H9 (cell line): ENCODE measurements around the gene SH3PXD2B. TPM values are rescaled to one million over a fixed set of nuclear protein-coding genes. Genes with fewer than 3 reads are reported as not detected.

ENCODE experiments used
- DNase-seq: peaks from one replicate; pipeline ENCODE4 v3.0.0-alpha.2; 2017
- H2AFZ ChIP-seq: one replicate; pipeline ENCODE4 v1.6.1; 2013; ENCODE audit warnings: mild to moderate bottlenecking, low read length, control low read depth, moderate library complexity
- H2AK5ac ChIP-seq: 2 replicates; pipeline ENCODE4 v1.6.1; 2013; ENCODE audit warnings: low read length, control low read depth, mixed read lengths; ENCODE audit not compliant: insufficient read length
- H2BK120ac ChIP-seq: one replicate; pipeline ENCODE4 v1.6.1; 2013; ENCODE audit warnings: low read depth, mild to moderate bottlenecking, low read length, control low read depth, inconsistent platforms; ENCODE audit not compliant: poor library complexity, severe bottlenecking
- H2BK12ac ChIP-seq: 2 replicates; pipeline ENCODE4 v1.6.1; 2013; ENCODE audit warnings: low read length, control low read depth, mixed read lengths, low read depth; ENCODE audit not compliant: insufficient read length
- H2BK15ac ChIP-seq: 2 replicates; pipeline ENCODE4 v1.6.1; 2013; ENCODE audit warnings: low read depth, low read length, control low read depth
- H2BK20ac ChIP-seq: one replicate; pipeline ENCODE4 v1.6.1; 2013; ENCODE audit warnings: low read depth, mild to moderate bottlenecking, low read length, control low read depth, inconsistent platforms; ENCODE audit not compliant: poor library complexity, severe bottlenecking
- H2BK5ac ChIP-seq: 2 replicates; pipeline ENCODE4 v1.6.1; 2013; ENCODE audit warnings: low read length, control low read depth, mixed read lengths; ENCODE audit not compliant: insufficient read length
- H3K14ac ChIP-seq: 2 replicates; pipeline ENCODE4 v1.6.1; 2013; ENCODE audit warnings: low read length, control low read depth; ENCODE audit not compliant: insufficient read depth
- H3K18ac ChIP-seq: 2 replicates; pipeline ENCODE4 v1.6.1; 2013; ENCODE audit warnings: low read depth, mild to moderate bottlenecking, mixed read lengths, low read length, control low read depth; ENCODE audit not compliant: insufficient read length
- H3K23ac ChIP-seq: 2 replicates; pipeline ENCODE4 v1.6.1; 2013; ENCODE audit warnings: low read length, control low read depth, mixed read lengths, low read depth; ENCODE audit not compliant: insufficient read length
- H3K23me2 ChIP-seq: 2 replicates; pipeline ENCODE4 v1.6.1; 2013; ENCODE audit warnings: low read depth, mild to moderate bottlenecking, mixed read lengths, low read length, control low read depth; ENCODE audit not compliant: insufficient read length, poor library complexity, severe bottlenecking
- H3K27ac ChIP-seq: 2 replicates; pipeline ENCODE4 v1.5.1; 2013; ENCODE audit warnings: low read length, control low read depth, mixed read lengths, low read depth; ENCODE audit not compliant: insufficient read length
- H3K27me3 ChIP-seq: 2 replicates; pipeline ENCODE4 v1.6.1; 2013; ENCODE audit warnings: low read length, control low read depth, inconsistent platforms; ENCODE audit not compliant: insufficient read depth
- H3K4ac ChIP-seq: 2 replicates; pipeline ENCODE4 v1.6.1; 2013; ENCODE audit warnings: low read depth, mild to moderate bottlenecking, control low read depth, inconsistent platforms, low read length, moderate library complexity
- H3K4me1 ChIP-seq: 2 replicates; pipeline ENCODE4 v1.6.1; 2013; ENCODE audit warnings: low read length, control low read depth, inconsistent platforms; ENCODE audit not compliant: insufficient read depth
- H3K4me2 ChIP-seq: 2 replicates; pipeline ENCODE4 v1.6.1; 2013; ENCODE audit warnings: low read length, control low read depth, mixed read lengths; ENCODE audit not compliant: insufficient read length, insufficient read depth
- H3K56ac ChIP-seq: 2 replicates; pipeline ENCODE4 v1.6.1; 2013; ENCODE audit warnings: low read depth, mild to moderate bottlenecking, mixed read lengths, low read length, control low read depth; ENCODE audit not compliant: insufficient read length
- H3K79me1 ChIP-seq: 2 replicates; pipeline ENCODE4 v1.6.1; 2013; ENCODE audit warnings: low read depth, mild to moderate bottlenecking, moderate library complexity, low read length, control low read depth, inconsistent platforms; ENCODE audit not compliant: insufficient read depth, poor library complexity, severe bottlenecking
- H3K79me2 ChIP-seq: 2 replicates; pipeline ENCODE4 v1.6.1; 2013; ENCODE audit warnings: low read length, control low read depth, inconsistent platforms; ENCODE audit not compliant: insufficient read depth
- H3K9ac ChIP-seq: 2 replicates; pipeline ENCODE4 v1.6.1; 2013; ENCODE audit warnings: low read length, control low read depth, mixed read lengths; ENCODE audit not compliant: insufficient read length; ENCODE audit errors: extremely low read depth
- H3K9me3 ChIP-seq: one replicate; pipeline ENCODE4 v1.6.1; 2013; ENCODE audit warnings: low read depth, low read length, inconsistent platforms; ENCODE audit not compliant: control insufficient read depth
- H3T11ph ChIP-seq: one replicate; pipeline ENCODE4 v1.6.1; 2013; ENCODE audit warnings: mild to moderate bottlenecking, low read length, control low read depth, inconsistent platforms
- H4K20me1 ChIP-seq: one replicate; pipeline ENCODE4 v1.6.1; 2013; ENCODE audit not compliant: control insufficient read depth, insufficient read length, insufficient read depth
- H4K5ac ChIP-seq: 2 replicates; pipeline ENCODE4 v1.6.1; 2013; ENCODE audit warnings: low read depth, mild to moderate bottlenecking, mixed read lengths, low read length, control low read depth; ENCODE audit not compliant: insufficient read length
- H4K8ac ChIP-seq: replicated peaks from 2 replicates; pipeline ENCODE4 v1.6.1; 2013; ENCODE audit warnings: low read length, control low read depth, mixed read lengths, low read depth; ENCODE audit not compliant: insufficient read length
- H4K91ac ChIP-seq: 2 replicates; pipeline ENCODE4 v1.6.1; 2013; ENCODE audit warnings: low read depth, mild to moderate bottlenecking, moderate library complexity, mixed read lengths, low read length, control low read depth; ENCODE audit not compliant: insufficient read length
- H3K27ac Mint-ChIP-seq, 3 experiments: 2 replicates in 2 of 3; 3 replicates in 1 of 3; pipeline ENCODE4 v1.8.0; 2020 to 2021; ENCODE audit warnings: mixed read lengths in 3 of 3, mild to moderate bottlenecking in 1 of 3, moderate library complexity in 1 of 3
- H3K27me3 Mint-ChIP-seq: 2 replicates; pipeline ENCODE4 v1.8.0; 2021; ENCODE audit warnings: low read depth, mild to moderate bottlenecking, moderate library complexity, mixed read lengths
- H3K36me3 Mint-ChIP-seq, 3 experiments: 2 replicates in 2 of 3; 3 replicates in 1 of 3; pipeline ENCODE4 v1.8.0; 2020 to 2021; ENCODE audit warnings: low read depth in 3 of 3, mixed read lengths in 3 of 3; ENCODE audit not compliant: insufficient read depth in 1 of 3
- H3K4me1 Mint-ChIP-seq, 2 experiments: 2 replicates each; pipeline ENCODE4 v1.8.0; 2020; ENCODE audit warnings: mixed read lengths in 2 of 2
- H3K4me3 Mint-ChIP-seq, 2 experiments: 2 replicates in 1 of 2; 3 replicates in 1 of 2; pipeline ENCODE4 v1.8.0; 2020 to 2021; ENCODE audit warnings: mild to moderate bottlenecking in 2 of 2, mixed read lengths in 2 of 2, moderate library complexity in 1 of 2
- H3K9me3 Mint-ChIP-seq, 2 experiments: 2 replicates in 1 of 2; 3 replicates in 1 of 2; pipeline ENCODE4 v1.8.0; 2020; ENCODE audit warnings: mild to moderate bottlenecking in 2 of 2, mixed read lengths in 2 of 2, moderate library complexity in 1 of 2
- CTCF ChIP-seq: fragments of 200-600 bp; sonication (generic); conservative IDR thresholded peaks from 3 replicates; pipeline ENCODE4 v1.8.0; 2021; ENCODE audit warnings: antibody characterized with exemption, mild to moderate bottlenecking
- WGBS: extraction: QIAGEN DNeasy Blood & Tissue Kit; methylation state at CpG from one replicate; pipeline ENCODE4 v1.1.7; 2013; ENCODE audit warnings: missing lambda C conversion rate, low lambda C conversion rate, mixed read lengths; ENCODE audit not compliant: insufficient read length; ENCODE audit errors: extremely low coverage; 5-methylcytosine and 5-hydroxymethylcytosine counted together
- total RNA-seq: library from RNA; stranded (reverse); gene quantifications from 2 replicates; pipeline ENCODE4 v1.2.1, GENCODE V29; 2021

SH3PXD2B gene
- total RNA-seq, 1 experiment from 2014 or later: 49.0 TPM

DNA sequence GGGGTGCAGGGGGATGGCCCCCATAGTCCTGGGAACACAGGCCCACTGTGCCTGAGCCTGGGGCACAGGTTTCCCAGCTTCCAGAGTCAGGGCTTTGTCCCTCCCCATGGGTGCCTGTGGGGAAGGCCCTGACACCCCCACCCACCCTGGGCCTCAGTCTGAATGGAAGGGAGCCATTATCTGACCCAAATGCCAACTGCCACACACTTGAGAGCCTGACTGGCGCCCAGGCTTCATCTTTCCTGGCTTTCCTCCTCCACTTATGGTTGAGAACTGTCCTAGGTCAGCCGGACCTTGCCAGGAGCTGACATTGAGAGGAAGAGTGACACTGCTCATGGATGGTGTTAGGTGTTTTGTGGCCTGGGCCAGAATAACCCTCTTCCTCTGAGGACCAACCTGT lies 24.0 kb downstream of the SH3PXD2B start:
- no peak overlapping the region for H3K27ac ChIP-seq
- Mint-ChIP-seq H3K27me3 (no peaks in the 10 kb centered on the region), H3K4me3 (no peak overlapping the region), H3K4me1 (peaks cover 9 to 17% of the 10 kb centered on the region in 2 experiments), H3K9me3 (no peaks in the 10 kb centered on the region; a peak in 1 of 5 replicates), H3K36me3 (peaks cover 3 to 20% (median 9%) of the 10 kb centered on the region in 3 experiments; a peak in 6 of 7 replicates), H3K27ac (no peak overlapping the region; a peak in 1 of 7 replicates)
- H2BK15ac ChIP-seq: no peak overlapping the region
- no peak overlapping the region; the same call in 1 of the 2 replicates for H3K14ac ChIP-seq
- H3K23me2 ChIP-seq: no peaks in the 10 kb centered on the region
- no peak overlapping the region for H4K8ac ChIP-seq
- H3K79me2 ChIP-seq: 0 out of 2 replicates have a peak, but pooled peaks cover 3% of the 10 kb centered on the region
- no peak for DNase-seq
- H3K4me2 ChIP-seq: no peak overlapping the region
- no peak overlapping the region for H2AK5ac ChIP-seq
- no CpG with 5 or more reads among the region's 2 CpGs for WGBS
- no peak overlapping the region for H2BK120ac ChIP-seq
- no peak overlapping the region for H3K56ac ChIP-seq
- H2BK12ac ChIP-seq: no peak overlapping the region
- H3K18ac ChIP-seq: no peak overlapping the region
- H4K5ac ChIP-seq: no peak overlapping the region
- no peaks in the 10 kb centered on the region for H3K27me3 ChIP-seq
- H3K23ac ChIP-seq: no peak overlapping the region
- no peak overlapping the region for H2BK5ac ChIP-seq
- no peak for TF ChIP-seq CTCF
- H2BK20ac ChIP-seq: no peak overlapping the region
- no peak overlapping the region for H3T11ph ChIP-seq
- H4K91ac ChIP-seq: no peak overlapping the region
- no peaks in the 10 kb centered on the region for H3K4me1 ChIP-seq
- H3K9ac ChIP-seq: no peak overlapping the region
- no peaks in the 10 kb centered on the region for H3K9me3 ChIP-seq
- H3K4ac ChIP-seq: no peak overlapping the region
- H3K79me1 ChIP-seq: peaks cover 3% of the 10 kb centered on the region
- peaks cover 3% of the 10 kb centered on the region for H4K20me1 ChIP-seq
- no peak overlapping the region for H2AFZ ChIP-seq
